Adrenal gland (tissue), 5 donors: ENCODE measurements around the gene SEC62.

Experiments
- CTCF ChIP-seq, 6 experiments: fragments of 450-650 bp in 4 of 6; fragments of 200-600 bp in 2 of 6; sonication (generic) in 1 of 6; IDR thresholded peaks; 1 replicate in 5 of 6; 2 replicates in 1 of 6; pipeline versions ENCODE4 v1.5.1 to v1.8.0; 2016 to 2021; ENCODE audit warnings: antibody characterized with exemption in 6 of 6, mild to moderate bottlenecking in 2 of 6, moderate library complexity in 1 of 6
- POLR2A ChIP-seq, 2 donors: fragments of 450-650 bp; IDR thresholded peaks; one replicate each; pipeline ENCODE4 v1.6.1; 2017; ENCODE audit warnings: antibody characterized with exemption in 2 of 2, mild to moderate bottlenecking in 2 of 2, moderate library complexity in 1 of 2
- donor health status: DM: no; HTN: no; CAD: no.

GRCh38 chr3:169939751-169940150 is 26.9 kb upstream of the SEC62 start:
- no peak for TF ChIP-seq CTCF (IDR thresholded peaks at IDR 0.05)
- no peak for TF ChIP-seq POLR2A (IDR thresholded peaks at IDR 0.05)
